NCI-H446 treated with DMSO at 0.1 percent for 48 hours (cell line): ENCODE data around the gene SLC16A13.
"Not testable (repeated sequence)": the region's sequence is repeated elsewhere in the genome, so short reads cannot be mapped to it uniquely, and the experiment has no call there.

Source experiments
- DNase-seq: peaks from one replicate; lab custom pipeline; 2025; lab: John Stamatoyannopoulos, UW

The SLC16A13 gene

DNA sequence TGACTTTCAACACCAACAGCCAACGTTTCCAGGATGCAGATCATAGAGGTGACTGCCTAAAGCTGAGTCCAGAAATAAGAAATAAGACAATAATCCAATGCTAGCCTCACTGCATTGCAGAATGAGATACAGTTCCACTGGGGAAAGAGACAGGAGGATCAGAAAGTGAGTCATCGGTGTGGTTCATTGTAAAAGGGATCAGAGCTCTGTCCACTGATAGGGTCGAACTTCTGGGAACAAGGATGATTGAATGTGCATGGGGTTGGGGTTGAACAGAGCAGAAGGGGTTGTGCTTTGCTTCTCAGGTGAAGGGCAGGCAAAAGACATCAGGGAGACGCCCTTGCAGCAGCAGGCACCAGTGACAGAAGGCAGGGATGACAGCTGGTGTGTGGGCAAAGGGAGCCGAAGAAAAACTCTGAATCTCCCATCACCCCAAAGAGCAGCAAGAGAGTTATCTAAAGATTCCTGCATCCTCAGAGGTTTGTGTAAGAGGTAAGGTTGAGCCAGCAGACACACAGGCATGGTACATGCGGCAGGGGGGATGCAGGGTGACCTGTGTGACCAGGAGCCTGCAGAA lies 27.8 kb downstream of the SLC16A13 start:
- DNase-seq = no peak

DNA sequence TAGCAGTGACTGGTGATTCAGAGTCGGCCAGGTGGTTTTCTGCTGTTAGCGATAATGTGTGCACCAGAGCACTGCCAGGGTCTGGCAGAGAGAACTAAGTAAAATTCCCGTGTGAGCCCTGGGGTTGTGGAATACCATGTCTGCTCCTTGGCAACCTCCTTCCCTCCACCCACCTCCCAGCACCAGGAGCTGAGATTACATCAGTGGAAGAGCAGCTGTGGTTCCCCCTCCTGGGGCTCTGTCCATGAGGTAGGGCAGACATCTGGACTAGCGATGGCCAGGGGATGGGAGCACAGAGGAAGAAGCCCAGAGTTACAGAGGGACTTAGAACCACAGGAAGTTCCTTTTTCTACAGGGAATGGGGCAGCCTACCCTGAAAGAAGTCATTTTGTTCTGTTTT lies 28.4 kb downstream of the SLC16A13 start:
- no peak for DNase-seq

DNA sequence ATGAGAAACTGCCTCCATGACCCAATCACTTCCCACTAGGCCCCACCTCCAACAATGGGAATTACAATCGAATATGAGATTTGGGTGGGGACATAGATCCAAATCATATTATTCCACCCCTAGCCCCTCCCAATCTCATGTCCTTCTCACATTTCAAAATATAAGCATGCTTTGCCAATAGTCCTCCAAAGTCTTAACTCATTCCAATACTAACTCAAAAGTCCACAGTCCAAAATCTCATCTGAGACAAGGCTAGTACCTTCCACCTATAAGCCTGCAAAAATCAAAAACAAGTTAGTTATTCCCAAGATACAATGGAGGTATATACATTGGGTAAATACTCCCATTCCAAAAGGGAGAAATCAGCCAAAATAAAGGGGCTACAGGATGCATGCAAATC lies 31.4 kb downstream of the SLC16A13 start:
- no peak for DNase-seq

DNA sequence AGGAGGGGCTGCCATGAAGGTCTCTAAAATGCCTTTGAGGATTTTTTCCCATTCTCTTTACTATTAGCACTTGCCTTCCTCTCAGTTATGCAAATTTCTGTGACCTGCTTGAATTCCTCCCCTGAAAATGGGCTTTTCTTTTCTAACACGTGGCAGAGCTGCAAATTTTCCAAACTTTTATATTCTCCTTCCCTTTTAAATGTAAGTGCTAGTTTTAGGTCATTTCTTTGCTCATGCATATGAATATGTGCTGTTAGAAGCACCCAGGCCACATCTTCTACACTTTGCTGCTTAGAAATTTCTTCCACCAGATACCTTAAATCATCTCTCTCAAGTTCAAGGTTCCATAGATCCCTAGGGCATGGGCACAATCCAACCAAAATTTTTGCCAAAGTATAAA lies 32.5 kb downstream of the SLC16A13 start:
- no peak for DNase-seq

DNA sequence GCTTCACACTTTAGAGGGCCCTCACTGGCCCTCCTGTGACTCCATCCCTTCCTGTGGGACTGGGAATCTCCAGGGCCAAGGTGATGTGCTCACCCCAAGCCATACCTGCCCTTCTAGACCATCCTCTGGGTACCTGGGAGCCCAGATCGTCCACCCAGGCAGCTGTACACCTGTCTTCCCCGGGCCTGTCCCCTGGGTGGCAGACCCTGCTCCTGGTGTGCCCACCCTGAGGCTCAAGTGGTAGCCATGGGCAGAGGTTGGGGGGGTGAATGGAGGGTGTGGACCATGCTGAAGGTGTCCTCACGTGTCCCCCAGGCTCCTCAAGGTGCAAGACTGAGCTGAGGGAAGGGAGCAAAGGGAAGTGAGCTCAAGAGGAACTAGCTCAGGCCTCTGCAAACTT lies 34.9 kb downstream of the SLC16A13 start:
- DNase-seq = no peak

DNA sequence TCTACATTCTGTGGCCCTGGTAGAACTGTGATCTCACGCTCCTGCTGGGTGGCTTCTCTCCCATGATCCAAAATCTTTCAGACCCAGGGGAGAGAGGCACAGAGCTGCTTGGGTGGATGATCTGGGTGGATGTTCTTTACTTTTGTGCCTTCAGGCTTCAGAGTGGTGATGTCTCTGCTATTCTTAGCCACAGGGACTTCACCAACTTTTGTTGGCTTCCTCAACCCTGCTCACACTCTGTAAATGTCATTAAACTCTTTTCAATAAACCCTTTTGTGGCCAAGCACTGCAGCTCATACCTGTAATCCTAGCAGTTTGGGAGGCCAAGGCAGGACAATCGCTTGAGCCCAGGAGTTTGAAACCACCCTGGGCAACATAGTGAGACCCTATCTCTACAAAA lies 36.6 kb downstream of the SLC16A13 start:
- no peak for DNase-seq

DNA sequence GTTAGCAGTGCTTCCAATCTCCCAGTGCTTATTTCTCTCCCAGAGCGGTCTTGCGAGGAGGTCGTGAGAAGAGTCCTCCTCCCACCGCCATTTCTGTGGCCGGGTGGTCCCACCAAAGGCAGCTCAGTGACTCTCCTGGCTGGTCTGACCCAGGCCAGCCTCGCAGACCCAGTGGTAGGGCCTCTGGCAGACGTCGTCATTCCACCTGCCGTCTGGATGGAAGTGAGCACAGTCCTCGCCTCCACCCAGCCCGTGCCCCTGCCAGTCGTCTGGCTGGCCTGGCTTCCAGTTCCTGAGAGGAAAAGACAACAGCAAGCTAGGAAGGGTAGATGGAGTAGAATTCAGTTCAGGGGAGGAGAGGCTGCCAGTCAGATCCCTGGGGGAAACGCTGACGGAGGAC lies 39.1 kb downstream of the SLC16A13 start:
- DNase-seq = no peak

DNA sequence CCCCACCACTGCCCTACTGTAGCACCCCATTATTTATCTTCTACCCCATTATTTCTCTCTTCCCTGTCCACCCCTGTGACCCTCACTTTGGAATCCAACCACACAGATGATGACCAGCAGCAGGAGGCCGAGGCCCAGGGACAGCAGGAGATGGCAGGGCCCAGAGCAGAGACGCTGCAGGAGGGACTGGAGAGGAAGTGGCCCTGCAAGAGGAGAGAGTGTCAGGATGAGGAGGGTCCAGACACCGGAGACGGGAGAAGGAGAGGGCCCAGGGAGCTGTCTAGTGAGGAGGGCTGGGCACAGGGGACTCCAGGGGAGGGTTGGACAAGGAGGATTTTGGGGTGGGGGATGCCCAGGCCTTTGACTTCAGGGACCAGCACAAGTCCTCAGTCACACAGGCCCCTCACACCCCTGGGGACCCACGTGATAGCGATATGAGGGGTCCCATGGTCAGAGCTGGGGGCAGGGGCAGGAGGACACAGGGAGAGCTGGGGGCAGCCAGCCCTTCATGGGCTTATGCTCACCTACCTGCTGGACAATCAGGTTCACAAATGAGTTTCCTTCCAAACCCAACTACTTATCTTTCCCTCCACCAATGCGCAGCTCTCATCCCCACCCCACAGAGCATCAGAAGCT lies 42.2 kb downstream of the SLC16A13 start:
- no peak for DNase-seq

DNA sequence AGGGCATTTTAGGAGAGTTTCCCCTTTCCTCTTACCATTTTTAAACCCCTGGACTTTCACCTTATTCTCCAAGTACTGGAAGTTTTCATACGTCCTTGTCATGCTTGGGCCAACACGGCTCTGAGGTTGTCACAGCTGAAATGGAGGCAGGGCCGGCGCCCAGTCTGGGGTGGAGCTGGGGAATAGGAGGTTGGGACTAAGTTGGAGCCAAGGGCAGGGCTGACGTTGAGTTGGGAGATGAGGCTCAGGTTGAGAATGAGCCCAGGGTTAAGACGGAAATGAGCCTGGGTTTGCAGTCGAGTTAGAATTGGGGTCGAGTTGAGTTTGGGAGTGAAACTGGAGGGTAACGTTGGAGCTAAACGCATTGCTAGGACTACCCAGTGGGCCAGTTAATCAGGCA lies 42.9 kb downstream of the SLC16A13 start:
- DNase-seq = no peak

DNA sequence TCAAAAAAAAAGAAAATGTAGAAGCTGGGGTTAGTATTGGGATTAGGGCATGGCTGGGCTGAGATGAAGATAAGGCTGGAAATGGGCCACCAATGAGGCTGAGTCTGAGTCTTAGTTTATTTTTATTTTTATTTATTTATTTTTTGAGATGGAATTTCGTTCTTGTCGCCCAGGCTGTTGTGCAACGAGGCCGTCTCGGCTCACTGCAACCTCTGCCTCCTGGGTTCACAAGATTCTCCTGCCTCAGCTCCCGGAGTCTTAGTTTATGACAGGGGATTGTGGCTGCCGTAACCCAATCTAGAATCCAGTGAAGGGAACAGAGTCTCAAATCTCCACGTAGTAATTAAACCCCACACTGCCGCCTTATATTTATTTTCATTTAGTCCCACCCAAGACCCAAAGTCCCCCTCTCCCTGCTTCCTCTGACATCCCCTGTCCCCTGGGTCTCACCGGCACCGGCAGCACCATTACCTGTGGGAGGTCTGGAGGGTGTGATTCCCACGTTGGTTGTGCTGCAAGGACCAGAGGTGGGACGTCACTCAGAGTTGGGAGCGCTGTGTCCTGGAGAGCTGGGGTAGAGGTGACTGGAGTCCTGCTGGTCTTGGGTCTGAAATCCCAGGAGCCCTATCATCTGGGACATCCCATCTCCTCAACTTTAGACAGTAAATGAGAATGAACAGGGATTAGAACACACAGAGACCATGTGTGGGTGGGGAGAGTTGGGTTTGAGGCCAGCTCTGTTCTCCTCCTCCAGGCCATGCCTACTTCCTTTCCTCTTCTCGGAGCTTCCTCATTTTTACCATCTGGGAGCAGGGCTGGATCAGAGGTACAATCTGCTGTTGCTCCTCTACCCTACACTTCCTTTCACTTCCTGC lies 44.0 kb downstream of the SLC16A13 start, which contains the start of gene CLEC10A:
TSS of gene CLEC10A (minus strand) at position 671 of the 875 bp plus-strand sequence. CDS start 1,439 bp downstream, outside the sequence.
- DNase-seq = no peak

DNA sequence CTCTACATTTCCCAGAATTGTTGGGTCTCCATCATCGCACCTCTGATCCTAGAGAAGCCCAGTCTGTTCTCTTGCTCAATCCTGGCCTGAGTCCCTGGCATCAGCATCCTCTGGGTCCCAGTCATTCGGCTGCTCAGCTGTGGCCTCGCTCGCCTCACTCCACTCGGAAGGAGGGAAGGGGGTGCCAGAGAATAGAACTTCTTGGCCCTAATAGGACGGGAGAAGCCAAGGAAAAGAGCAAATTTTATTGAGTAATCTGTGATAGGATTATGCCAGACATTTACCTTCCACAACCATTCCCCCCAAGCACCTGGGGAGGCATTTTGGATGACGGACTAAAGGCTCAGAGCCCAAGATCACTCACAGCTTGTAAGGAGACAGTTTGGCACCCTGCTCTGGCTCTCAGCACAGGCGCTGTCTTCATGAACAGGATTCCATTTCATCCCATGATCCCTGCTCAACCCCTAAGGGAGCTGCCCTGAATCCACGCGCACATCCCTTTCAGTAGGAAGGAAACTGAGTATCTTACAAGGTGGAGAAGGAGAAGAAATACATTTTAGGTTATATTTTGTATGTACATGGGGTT lies 44.7 kb downstream of the SLC16A13 start:
- DNase-seq = no peak

DNA sequence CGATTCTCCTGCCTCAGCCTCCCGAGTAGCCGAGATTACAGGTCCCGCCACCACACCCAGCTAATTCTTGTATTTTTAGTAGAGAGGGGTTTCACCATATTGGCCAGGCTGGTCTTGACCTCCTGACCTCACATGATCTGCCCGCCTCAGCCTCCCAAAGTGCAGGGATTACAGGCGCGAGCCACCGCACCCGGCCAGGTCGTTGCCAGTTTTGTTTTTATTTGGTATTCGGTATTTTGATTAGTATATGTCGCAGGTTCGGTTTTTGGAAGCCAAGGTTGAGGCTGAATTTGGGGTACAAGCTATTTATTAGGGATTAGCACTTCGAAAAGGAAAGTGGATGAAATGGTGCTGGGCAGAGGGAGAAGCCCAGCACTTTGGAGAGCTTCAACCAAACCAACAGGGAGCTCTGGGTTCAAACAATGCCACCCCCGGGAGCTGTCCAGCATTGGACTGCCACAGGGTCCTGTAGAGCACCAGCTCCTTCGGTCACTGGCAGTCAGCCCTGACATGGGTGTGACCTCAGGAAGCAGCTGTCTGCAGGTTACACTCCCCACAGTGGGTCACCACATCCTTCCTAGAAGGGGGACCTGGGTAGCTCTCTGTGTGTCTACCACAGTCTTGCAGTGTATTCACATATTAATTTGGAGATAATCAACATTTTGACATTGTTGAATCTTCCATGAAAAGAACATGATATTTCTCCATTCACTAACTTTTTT lies 45.7 kb downstream of the SLC16A13 start:
- DNase-seq = no peak

DNA sequence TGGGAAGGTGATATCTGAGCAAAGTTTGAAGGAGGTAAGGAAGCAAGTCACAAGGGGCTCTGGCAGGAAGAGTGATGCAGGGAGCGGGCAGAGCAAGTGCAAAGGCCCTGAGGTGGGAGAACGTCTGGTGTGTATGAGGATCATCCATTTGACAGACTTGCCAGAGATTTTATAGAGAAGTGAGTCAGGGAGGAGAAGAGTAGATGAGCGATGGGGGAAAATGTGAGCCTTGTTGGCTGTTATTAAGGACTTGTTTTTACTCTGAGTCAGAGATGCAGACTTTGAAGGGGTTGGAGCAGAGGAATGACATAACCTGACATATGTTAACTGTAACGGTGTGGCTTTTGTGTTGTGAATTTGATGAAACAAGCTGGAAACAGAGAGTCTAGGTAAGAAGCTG lies 47.8 kb downstream of the SLC16A13 start:
- DNase-seq = no peak

DNA sequence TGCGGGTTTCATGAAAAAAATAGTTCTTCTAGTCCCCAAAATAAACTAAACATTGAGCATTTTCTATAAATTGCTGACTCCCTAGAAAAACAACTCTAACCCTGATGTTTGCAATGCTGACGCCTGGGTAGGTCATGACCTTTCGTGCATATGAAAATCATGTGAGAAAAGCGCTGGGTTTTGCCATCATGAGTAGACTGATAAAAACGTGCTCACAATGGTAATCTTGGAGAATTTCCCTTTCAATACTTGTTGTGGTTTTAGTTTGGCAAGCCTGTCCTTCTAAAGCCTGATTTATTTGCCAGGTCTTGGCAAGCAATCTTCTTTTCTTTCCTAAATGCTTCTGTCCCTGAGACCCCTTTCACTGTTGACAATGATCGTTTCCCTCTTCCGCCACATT lies 48.3 kb downstream of the SLC16A13 start:
- no peak for DNase-seq

DNA sequence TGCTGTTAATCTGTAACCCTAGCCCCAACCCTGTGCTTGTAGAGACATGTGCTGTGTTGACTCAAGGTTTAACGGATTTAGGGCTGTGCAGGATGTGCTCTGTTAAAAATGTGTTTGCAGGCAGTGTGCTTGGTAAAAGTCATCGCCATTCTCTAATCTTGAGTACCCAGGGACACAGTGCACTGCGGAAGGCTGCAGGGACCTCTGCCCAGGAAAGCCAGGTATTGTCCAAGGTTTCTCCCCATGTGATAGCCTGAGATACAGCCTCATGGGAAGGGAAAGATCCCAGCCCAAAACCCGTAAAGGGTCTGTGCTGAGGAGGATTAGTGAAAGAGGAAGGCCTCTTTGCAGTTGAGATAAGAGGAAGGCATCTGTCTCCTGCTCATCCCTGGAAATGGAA lies 52.6 kb downstream of the SLC16A13 start:
- DNase-seq = not testable (repeated sequence)

DNA sequence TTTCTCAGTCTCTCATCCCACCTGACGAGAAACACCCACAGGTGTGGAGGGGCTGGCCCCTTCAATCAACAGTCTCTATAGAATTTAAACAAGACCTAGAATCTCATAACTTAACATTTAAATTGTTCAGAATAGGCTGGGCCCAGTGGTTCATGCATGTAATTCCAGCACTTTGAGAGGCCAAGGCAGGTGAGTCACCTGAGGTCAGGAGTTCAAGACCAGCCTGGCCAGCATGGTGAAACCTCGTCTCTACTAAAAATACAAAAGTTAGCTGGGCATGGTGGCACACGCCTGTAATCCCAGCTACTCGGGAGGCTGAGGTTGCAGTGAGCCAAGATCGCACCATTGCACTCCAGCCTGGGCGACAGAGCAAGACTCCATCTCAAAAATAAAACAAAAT lies 53.8 kb downstream of the SLC16A13 start:
- DNase-seq = not testable (repeated sequence)
